ENCODE measurements around the gene ROBO2. TPM values are rescaled to one million over a fixed set of nuclear protein-coding genes. Genes with fewer than 3 reads are reported as not detected.

ROBO2 gene
- total RNA-seq, 2 donors from 2014 or later, result 2.5 to 2.9 TPM

DNA sequence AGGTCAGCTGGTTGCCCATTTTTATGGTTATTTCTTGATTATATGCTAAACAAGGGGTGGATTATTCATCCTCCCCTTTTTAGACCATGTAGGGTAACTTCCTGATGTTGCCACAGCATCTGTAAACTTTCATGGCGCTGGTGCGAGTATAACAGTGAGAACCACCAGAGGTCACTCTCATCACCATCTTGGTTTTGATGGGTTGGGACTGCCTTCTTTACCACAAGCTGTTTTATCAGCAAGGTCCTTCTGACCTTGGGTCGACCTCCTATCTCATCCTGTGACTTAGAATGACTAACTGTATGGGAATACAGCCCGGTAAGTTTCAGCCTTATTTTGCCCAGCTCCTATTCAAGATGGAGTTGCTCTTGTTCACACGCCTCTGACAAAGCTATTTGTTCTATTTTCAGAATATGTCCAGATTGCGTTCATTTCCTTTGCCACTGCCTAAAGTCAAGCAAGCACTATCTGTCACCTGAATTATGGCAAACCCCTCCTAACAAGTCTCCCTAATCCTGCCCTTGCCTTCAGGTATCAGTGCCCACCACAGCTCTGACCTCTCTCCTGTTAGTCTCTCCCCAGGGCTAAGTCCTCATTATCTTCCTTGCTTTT is 308.5 kb downstream of the ROBO2 start:
- Histone ChIP-seq H3K4me3 (ENCODE audit: low read length) (no peak overlapping the region), H3K4me1 (ENCODE audit: control insufficient read depth, insufficient read depth, low read length) (no peaks in the 10 kb centered on the region), H3K27ac (ENCODE audit: low read depth, low read length) (no peak overlapping the region), H3K9ac (ENCODE audit: extremely low read depth, low read length, poor library complexity, severe bottlenecking) (no peak overlapping the region), H3K36me3 (ENCODE audit: control insufficient read depth, insufficient read depth, low read length) (no peaks in the 10 kb centered on the region), H3K9me3 (ENCODE audit: control insufficient read depth, low read length) (no peaks in the 10 kb centered on the region), H3K27me3 (ENCODE audit: control insufficient read depth, insufficient read depth, low read length, poor library complexity, severe bottlenecking) (no peaks in the 10 kb centered on the region)
- peaks cover 10% of the 10 kb centered on the region for H3K4me1 Mint-ChIP-seq
- no peak overlapping the region for H3K27ac Mint-ChIP-seq
- H3K4me3 Mint-ChIP-seq, result no peak overlapping the region
- no peaks in the 10 kb centered on the region for H3K27me3 Mint-ChIP-seq (ENCODE audit: insufficient read depth)
- no peaks in the 10 kb centered on the region for H3K36me3 Mint-ChIP-seq (ENCODE audit: low read depth)
- DNase-seq, result peak; percentile 84
- TF ChIP-seq CTCF (conservative IDR thresholded peaks at IDR 0.05), result peak; percentile 86
- 61 to 63% methylated on average over 6 of the region's 6 CpGs for WGBS, 2 experiments (ENCODE audit: insufficient coverage in 1 of 2, insufficient read length in 1 of 2)
- H3K9me3 Mint-ChIP-seq, result no peaks in the 10 kb centered on the region

DNA sequence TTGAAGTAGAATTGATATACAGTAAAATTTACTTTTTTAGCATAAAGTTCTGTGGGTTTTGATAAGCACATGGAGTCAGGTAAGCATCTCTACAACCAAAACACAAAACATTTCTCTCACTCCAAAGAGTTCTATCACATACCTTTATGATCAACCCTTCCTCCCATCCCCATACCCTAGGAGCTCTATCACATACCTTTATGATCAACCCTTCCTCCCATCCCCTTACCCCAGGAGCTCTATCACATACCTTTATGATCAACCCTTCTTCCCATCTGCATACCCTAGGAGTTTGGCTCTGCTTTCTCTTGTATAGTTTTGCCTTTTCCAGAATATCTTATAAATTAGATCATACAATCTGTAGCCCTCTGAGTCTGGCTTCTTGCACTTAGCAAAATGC is 315.1 kb downstream of the ROBO2 start:
- Mint-ChIP-seq H3K4me1 (peaks cover 14% of the 10 kb centered on the region), H3K27me3 (ENCODE audit: insufficient read depth) (no peaks in the 10 kb centered on the region), H3K9me3 (no peaks in the 10 kb centered on the region), H3K4me3 (no peak overlapping the region), H3K36me3 (ENCODE audit: low read depth) (no peaks in the 10 kb centered on the region), H3K27ac (no peak overlapping the region)
- DNase-seq, result no peak
- H3K4me3 ChIP-seq (ENCODE audit: low read length), result no peak overlapping the region
- no peaks in the 10 kb centered on the region for H3K36me3 ChIP-seq (ENCODE audit: control insufficient read depth, insufficient read depth, low read length)
- H3K4me1 ChIP-seq (ENCODE audit: control insufficient read depth, insufficient read depth, low read length), result no peaks in the 10 kb centered on the region
- no peak overlapping the region for H3K9ac ChIP-seq (ENCODE audit: extremely low read depth, low read length, poor library complexity, severe bottlenecking)
- H3K9me3 ChIP-seq (ENCODE audit: control insufficient read depth, low read length), result no peaks in the 10 kb centered on the region
- no peak for TF ChIP-seq CTCF (conservative IDR thresholded peaks at IDR 0.05)
- H3K27me3 ChIP-seq (ENCODE audit: control insufficient read depth, insufficient read depth, low read length, poor library complexity, severe bottlenecking), result no peaks in the 10 kb centered on the region
- H3K27ac ChIP-seq (ENCODE audit: low read depth, low read length), result no peak overlapping the region

DNA sequence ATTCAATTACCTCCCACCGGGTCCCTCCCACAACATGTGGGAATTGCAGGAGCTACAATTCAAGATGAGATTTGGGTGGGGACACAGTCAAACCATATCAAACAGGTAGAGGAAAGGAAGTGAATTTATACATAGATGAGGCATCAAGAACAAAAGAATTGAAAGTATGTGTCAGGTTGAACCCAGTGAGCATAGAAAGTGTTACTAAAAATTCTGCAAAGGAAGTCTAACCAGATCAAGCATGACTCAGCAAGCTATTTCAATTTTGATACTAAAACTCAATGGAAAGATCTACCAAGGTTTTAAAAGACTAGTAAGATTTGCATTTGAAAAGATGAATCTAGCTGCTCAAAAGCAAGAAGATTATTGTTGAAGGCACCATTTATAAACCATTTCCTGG is 323.0 kb downstream of the ROBO2 start:
- H3K4me3 Mint-ChIP-seq, result no peak overlapping the region
- peaks cover 13% of the 10 kb centered on the region for H3K9me3 Mint-ChIP-seq
- H3K36me3 ChIP-seq (ENCODE audit: control insufficient read depth, insufficient read depth, low read length), result no peaks in the 10 kb centered on the region
- H3K9ac ChIP-seq (ENCODE audit: extremely low read depth, low read length, poor library complexity, severe bottlenecking), result no peak overlapping the region
- H3K27me3 ChIP-seq (ENCODE audit: control insufficient read depth, insufficient read depth, low read length, poor library complexity, severe bottlenecking), result no peaks in the 10 kb centered on the region
- no peak for TF ChIP-seq CTCF (conservative IDR thresholded peaks at IDR 0.05)
- no peak overlapping the region for H3K27ac Mint-ChIP-seq
- H3K27ac ChIP-seq (ENCODE audit: low read depth, low read length), result no peak overlapping the region
- H3K4me3 ChIP-seq (ENCODE audit: low read length), result no peak overlapping the region
- no peaks in the 10 kb centered on the region for H3K9me3 ChIP-seq (ENCODE audit: control insufficient read depth, low read length)
- H3K4me1 ChIP-seq (ENCODE audit: control insufficient read depth, insufficient read depth, low read length), result no peaks in the 10 kb centered on the region
- 100% methylated on average over 1 of the region's 1 CpG; no CpG with 5 or more reads in 1 of the 2 experiments for WGBS, 2 experiments (ENCODE audit: insufficient coverage in 1 of 2, insufficient read length in 1 of 2)
- no peaks in the 10 kb centered on the region for H3K36me3 Mint-ChIP-seq (ENCODE audit: low read depth)
- peaks cover 13% of the 10 kb centered on the region for H3K4me1 Mint-ChIP-seq
- no peaks in the 10 kb centered on the region for H3K27me3 Mint-ChIP-seq (ENCODE audit: insufficient read depth)
- no peak for DNase-seq
